ENCODE data around the gene MMP20.

MMP20 gene

DNA sequence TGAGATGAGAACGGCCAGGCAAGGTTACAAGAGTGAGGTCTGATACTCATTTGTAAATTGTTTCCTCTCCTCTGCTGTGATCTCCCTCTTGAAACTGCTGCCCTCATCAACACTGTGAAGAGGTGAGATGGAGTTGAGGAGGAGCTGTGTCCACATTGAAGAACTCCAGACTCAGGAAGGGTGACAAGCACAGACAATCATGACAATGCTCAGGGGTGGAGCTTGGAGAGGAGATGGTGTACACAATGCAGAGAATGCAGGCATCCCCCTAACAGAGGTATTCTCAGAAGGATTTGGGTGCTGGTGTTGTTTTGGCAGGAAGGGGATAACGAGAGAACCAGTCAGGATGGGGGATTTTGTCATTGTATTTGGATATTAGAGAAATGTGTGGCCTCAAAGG is 73.1 kb downstream of the MMP20 start:
- no peak for DNase-seq

DNA sequence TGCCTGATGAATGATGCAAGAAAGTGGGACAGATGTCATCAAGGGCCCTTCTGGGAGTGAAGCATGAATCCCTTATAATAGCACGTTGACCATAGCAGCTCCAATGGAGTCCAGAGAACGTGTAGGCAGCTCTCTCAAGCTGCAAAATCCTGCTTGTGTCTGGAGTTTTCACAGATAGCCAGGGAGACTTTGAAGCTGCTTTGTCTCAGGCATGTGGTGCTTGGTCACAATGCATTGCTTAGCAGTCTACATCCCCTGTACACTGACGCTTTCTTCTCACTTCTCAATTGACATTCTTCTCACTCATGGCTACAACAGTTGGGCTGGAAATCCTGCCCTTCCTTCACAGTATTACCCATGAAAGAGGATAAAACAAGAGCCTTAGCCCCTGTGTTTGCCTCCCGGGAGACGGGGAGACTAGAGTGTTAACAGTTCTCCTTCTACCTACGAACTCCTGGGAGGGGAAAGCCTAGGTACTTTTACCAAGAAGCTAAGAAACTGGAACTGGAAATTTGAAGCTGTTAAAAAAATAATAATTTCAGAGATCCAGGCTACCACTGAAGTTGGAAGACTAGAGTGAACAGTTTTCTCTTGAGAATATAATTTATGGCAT is 73.9 kb downstream of the MMP20 start:
- no peak for DNase-seq

GRCh38 chr11:102546923-102547471 is 78.1 kb downstream of the MMP20 start:
- no peak for DNase-seq

GRCh38 chr11:102546427-102546826 is 78.7 kb downstream of the MMP20 start:
- DNase-seq = no peak

DNA sequence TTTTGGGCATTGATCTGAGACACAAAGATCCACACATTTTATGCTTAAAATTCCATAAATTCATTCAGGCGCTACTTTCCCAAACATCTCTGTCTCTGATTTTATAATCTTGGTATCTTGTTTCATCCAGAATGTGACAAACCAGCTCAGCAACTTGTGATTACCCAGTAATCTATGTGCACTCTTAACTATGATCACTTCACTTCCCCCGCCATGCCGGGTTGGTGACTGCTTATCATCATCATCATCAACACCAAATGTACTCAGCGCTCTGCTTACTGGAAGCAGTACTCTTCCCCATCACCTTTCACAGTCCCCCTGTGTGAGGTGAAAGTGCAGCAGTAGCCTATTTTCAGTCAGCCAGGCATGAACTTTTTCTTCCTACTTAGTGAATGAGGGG is 79.4 kb downstream of the MMP20 start:
- no peak for DNase-seq

DNA sequence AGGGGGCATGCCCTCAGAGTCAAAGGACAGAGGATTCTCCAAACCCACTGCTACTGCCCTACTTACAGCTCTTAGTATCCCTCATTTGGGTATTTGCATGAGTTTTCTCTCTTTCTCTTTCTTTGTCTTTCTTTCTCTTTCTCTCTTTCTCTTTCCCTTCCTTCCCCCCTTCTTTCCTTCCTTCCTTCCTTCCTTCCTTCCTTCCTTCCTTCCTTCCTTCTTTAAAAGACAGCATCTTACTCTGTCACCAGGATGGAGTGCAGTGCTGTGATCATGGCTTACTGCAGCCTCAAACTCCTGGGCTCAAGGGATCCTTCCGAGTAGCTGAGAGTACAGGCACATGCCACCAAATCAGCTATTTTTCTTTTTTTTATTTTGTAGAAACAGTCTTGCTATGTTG is 80.5 kb downstream of the MMP20 start:
- no peak for DNase-seq

GRCh38 chr11:102539567-102539966 is 85.6 kb downstream of the MMP20 start:
- no peak for DNase-seq

DNA sequence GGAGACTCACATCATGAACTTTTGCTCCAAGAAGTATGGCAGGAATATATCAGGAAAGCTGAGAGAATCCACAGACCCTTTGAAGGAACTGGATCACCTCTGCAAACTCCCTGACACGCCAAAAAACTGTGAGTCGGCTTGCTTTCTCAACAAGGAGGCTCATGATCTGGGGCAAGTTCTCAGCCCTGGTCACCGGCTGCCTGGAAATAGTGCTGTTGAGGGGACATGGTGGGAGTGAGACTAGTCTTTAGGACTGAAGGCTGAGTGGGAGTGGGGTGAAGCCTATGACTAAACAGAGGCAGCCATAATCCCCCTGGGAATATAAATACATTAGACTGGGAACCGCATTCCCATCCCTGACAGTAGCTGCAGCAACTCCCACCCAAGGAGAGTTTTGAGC is 86.2 kb downstream of the MMP20 start:
- DNase-seq = no peak

DNA sequence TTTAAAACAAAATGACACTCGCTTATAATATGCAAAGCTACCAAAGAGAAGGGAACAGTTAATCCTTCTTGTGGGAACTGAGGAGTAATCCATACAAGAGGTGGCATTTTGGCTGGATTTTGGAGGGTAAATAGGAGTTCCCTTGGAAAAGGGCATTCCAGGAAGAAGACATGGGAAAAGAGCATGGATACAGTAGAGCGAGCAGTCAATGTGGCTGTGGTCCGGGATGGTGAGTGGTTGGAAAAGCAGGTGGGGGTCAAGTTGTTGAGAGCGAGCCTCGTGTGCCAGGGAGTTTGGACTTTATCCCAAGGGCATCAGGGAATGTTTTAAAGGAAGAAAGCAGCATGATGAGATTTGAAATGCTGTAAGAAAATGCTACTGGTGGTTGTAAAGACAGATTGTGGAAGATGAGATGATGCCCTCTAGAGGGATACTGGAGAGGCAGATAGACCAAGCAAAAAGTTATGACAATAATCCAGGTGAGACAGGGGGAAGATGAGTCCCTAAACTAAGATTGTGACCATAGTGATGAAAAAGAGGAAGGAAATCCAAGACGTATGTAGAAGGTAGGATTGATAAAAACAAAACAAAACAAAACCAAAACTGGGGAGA is 90.8 kb downstream of the MMP20 start:
- peak in 1 of 2 experiments; percentile 18 for DNase-seq

DNA sequence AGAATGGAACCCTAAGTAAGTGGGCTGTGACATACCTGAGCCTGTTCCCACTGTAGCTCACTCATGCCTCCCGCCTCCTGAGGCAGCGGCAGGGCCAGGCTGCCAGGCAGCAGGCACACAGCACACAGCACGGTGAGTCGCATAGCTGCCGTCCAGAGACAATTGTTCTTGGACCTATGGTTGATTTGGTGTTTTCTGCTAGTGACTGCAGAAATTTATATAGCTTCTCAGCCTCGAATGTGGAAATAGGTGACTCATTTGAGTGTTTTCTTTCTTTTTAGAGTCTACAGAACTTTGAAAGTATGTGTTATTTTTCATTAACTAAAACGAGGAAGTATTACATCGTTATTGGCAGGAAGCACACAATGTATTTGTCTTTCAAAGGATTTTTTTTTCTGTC is 94.6 kb downstream of the MMP20 start, which contains the start of gene MMP7:
TSS of gene MMP7 (minus strand) at position 190 of the 400 bp plus-strand sequence. CDS start at position 143, 47 bp downstream.
- DNase-seq = no peak

- DNase-seq = no peak
These were observed 96.5 kb downstream of the MMP20 start for GRCh38 chr11:102528618-102529017.

DNA sequence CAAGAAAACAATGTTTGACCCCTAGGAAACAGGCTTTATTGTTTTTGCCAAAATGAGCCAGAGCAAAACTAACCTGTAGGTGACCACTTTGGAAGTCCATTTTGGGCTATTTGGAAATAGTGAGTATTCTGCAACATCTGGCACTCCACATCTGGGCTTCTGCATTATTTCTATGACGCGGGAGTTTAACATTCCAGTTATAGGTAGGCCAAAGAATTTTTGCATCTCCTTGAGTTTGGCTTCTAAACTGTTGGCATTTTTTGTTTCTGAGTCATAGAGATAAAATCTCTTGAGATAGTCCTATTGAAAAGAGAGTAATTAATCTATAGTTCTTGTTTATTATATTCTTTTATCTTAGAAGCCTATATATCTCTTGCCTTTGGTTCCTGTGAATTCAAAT is 97.4 kb downstream of the MMP20 start:
- no peak for DNase-seq

- DNase-seq = no peak
These were observed 98.1 kb downstream of the MMP20 start for GRCh38 chr11:102527041-102527440.

Data from NCI-H526 (cell line).